HepG2 (cell line): ENCODE data around the gene C11orf65. TPM values are rescaled to one million over a fixed set of nuclear protein-coding genes. Genes with fewer than 3 reads are reported as not detected.

Experiments
- HOXA9 ChIP-seq: sonication (generic); formaldehyde crosslinking; IDR thresholded peaks from 2 replicates; pipeline ENCODE4 v1.8.1; 2022; ENCODE audit warnings: missing genetic modification reagents, mild to moderate bottlenecking, moderate library complexity, borderline replicate concordance
- KAT8 ChIP-seq: IDR thresholded peaks from 2 replicates; pipeline ENCODE4 v1.6.1; 2016; ENCODE audit warnings: missing genetic modification reagents, missing compliant biosample characterization
- KDM3A ChIP-seq: IDR thresholded peaks from 2 replicates; pipeline ENCODE4 v1.6.1; 2018; ENCODE audit warnings: low read depth, missing compliant biosample characterization
- MED13 ChIP-seq: sonication (generic); formaldehyde crosslinking; IDR thresholded peaks from 2 replicates; pipeline ENCODE4 v1.5.0; 2020; ENCODE audit warnings: missing genetic modification reagents
- NFYB ChIP-seq: sonication (generic); formaldehyde crosslinking; IDR thresholded peaks from 2 replicates; pipeline ENCODE4 v1.4.0; 2020; ENCODE audit warnings: missing genetic modification reagents
- POLR2A ChIP-seq, 2 experiments: IDR thresholded peaks; 2 replicates each; pipeline ENCODE4 v1.6.1; 2011; ENCODE audit warnings: low read depth in 2 of 2, low read length in 2 of 2, mild to moderate bottlenecking in 1 of 2, moderate library complexity in 1 of 2; ENCODE audit not compliant: insufficient read depth in 1 of 2
- POLR2G ChIP-seq: fragments of 200-400 bp; formaldehyde crosslinking; IDR thresholded peaks from 2 replicates; pipeline ENCODE4 v1.6.1; 2018; ENCODE audit warnings: mild to moderate bottlenecking, low read depth, low read length, moderate library complexity
- SNAPC2 ChIP-seq: sonication (generic); formaldehyde crosslinking; IDR thresholded peaks from 2 replicates; pipeline ENCODE4 v1.8.1; 2022; ENCODE audit warnings: mild to moderate bottlenecking, missing genetic modification reagents
- THYN1 ChIP-seq: sonication (generic); formaldehyde crosslinking; IDR thresholded peaks from 2 replicates; pipeline ENCODE4 v1.8.1; 2023; ENCODE audit warnings: low read depth, mild to moderate bottlenecking, moderate library complexity, missing genetic modification reagents, borderline replicate concordance
- ZBTB7A ChIP-seq: sonication (generic); formaldehyde crosslinking; IDR thresholded peaks from 2 replicates; pipeline ENCODE4 v1.8.0; 2022; ENCODE audit warnings: mild to moderate bottlenecking, missing genetic modification reagents
- ZNF20 ChIP-seq: sonication (generic); formaldehyde crosslinking; IDR thresholded peaks from 2 replicates; pipeline ENCODE4 v1.4.0; 2020; ENCODE audit warnings: mild to moderate bottlenecking, moderate library complexity, missing genetic modification reagents
- ZNF24 ChIP-seq: fragments of 450-650 bp; IDR thresholded peaks from 2 replicates; pipeline ENCODE4 v1.6.1; 2017; ENCODE audit warnings: antibody characterized with exemption, mild to moderate bottlenecking
- ZNF274 ChIP-seq: sonication (generic); formaldehyde crosslinking; IDR thresholded peaks from 2 replicates; pipeline ENCODE4 v1.5.1; 2020; ENCODE audit warnings: mild to moderate bottlenecking, missing genetic modification reagents
- ZNF317 ChIP-seq: sonication (generic); formaldehyde crosslinking; IDR thresholded peaks from 2 replicates; pipeline ENCODE4 v1.5.0; 2020; ENCODE audit warnings: mild to moderate bottlenecking, missing genetic modification reagents
- ZNF766 ChIP-seq: sonication (generic); formaldehyde crosslinking; IDR thresholded peaks from 2 replicates; pipeline ENCODE4 v1.5.0; 2020; ENCODE audit warnings: missing genetic modification reagents, borderline replicate concordance
- ZSCAN29 ChIP-seq: sonication (generic); formaldehyde crosslinking; conservative IDR thresholded peaks from 2 replicates; pipeline ENCODE4 v1.4.0; 2020; ENCODE audit warnings: mild to moderate bottlenecking, missing genetic modification reagents
- polyA plus RNA-seq, 8 experiments: library from polyadenylated mRNA; depleted of rRNA in 3 of 8; stranded (reverse) in 7 of 8; unstranded in 1 of 8; fragments of >200 nt; fragmentation: Illumina TruSeq in 4 of 8; extraction: Trizol in 4 of 8; gene quantifications; 2 replicates each; pipeline versions ENCODE4 v1.2.1 to v1.2.3, GENCODE V29; 2011 to 2016; ENCODE audit warnings: low read depth in 4 of 8, missing spikeins in 1 of 8, mixed read lengths in 1 of 8; ENCODE audit not compliant: insufficient read depth in 1 of 8
- total RNA-seq, 5 experiments: library from RNA; depleted of rRNA; stranded (reverse); fragments of >200 nt; fragmentation: Illumina TruSeq; extraction: Trizol; gene quantifications; 2 replicates each; pipeline ENCODE4 v1.2.3, GENCODE V29; 2016; ENCODE audit warnings: low read depth in 1 of 5
- TF ChIP-seq, protein P1 (sequence below): sonication (generic); formaldehyde crosslinking; IDR thresholded peaks from 2 replicates; pipeline ENCODE4 v1.4.0; 2020; ENCODE audit warnings: missing genetic modification reagents, borderline replicate concordance
- TF ChIP-seq, protein P2 (sequence below): sonication (generic); formaldehyde crosslinking; IDR thresholded peaks from 2 replicates; pipeline ENCODE4 v1.8.1; 2023; ENCODE audit warnings: missing genetic modification reagents, inconsistent platforms, borderline replicate concordance
- TF ChIP-seq, protein P3 (sequence below): sonication (generic); formaldehyde crosslinking; IDR thresholded peaks from 2 replicates; pipeline ENCODE4 v1.4.0; 2020; ENCODE audit warnings: missing genetic modification reagents

Gene C11orf65
- total and polyA plus RNA-seq, 2 of the 13 experiments (the other 11 are each of a cell fraction or from before 2014, with no cell fraction given), result 0.38 to 0.42 TPM

DNA sequence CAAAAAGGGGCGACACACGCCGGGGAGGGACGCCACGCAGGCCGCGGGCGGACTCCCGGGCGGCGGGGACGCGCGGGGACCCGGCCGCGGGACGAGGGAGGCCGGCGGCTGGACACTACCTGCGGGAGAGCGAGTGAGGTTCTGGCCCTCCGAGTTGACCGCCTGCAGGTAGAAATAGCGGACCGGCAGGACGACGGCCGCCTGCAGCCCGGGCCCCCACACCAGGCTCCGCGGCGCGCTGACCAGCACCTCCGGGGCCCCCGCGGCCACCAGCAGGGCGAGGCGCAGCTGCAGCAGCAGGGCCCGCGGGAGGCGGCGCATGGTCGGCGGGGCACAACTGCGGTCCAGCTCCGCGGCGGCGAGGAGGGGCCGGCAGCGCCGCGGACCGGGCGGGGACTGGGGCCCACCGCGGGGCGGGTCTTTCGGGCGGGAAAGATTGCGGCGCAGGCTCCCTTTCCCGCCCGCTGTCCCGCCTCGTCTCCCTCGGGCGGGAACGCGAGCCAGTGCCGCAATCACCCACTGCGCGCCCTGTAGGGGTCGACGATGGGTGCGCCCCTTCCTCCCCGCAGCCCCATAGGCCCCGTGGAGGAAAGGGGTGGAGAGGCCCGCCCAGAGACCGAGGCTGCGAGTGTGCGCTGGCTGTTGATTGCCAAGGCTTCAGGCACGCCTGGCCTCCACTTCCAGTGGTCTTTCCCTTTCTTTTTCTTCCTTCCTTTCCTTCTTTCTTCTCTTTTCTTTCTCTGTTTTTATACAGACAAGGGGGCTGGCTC, 30.9 kb upstream of the C11orf65 start, which contains the start of gene POGLUT3 (continued):
- TF ChIP-seq NFYB (CRISPR knock-in tag) (peak; percentile 25; the same call in 1 of the 2 replicates), POLR2A (IDR thresholded peaks at IDR 0.05; ENCODE audit: insufficient read depth in 1 of 2, low read depth in 2 of 2, low read length in 2 of 2) (peak in 1 of 2 experiments; percentile 53; a peak in 1 of 4 replicates), KAT8 (CRISPR knock-in tag) (0 out of 2 replicates have a peak, but pooled peaks have one; percentile 30), POLR2G (peak; percentile 23; the same call in 1 of the 2 replicates), ZSCAN29 (no peak), SNAPC2 (CRISPR knock-in tag) (no peak), ZNF766 (CRISPR knock-in tag) (peak; percentile 88; the same call in 1 of the 2 replicates), MED13 (CRISPR knock-in tag) (peak; percentile 66; the same call in 1 of the 2 replicates), ZNF317 (no peak), HOXA9 (CRISPR knock-in tag) (0 out of 2 replicates have a peak, but pooled peaks have one; percentile 33), ZBTB7A (peak; percentile 72; the same call in 1 of the 2 replicates), ZNF274 (CRISPR knock-in tag) (peak; percentile 34), ZNF20 (no peak), THYN1 (no peak), ZNF24 (no peak; the same call in 1 of the 2 replicates), KDM3A (no peak)
- TF ChIP-seq, protein P1, sequence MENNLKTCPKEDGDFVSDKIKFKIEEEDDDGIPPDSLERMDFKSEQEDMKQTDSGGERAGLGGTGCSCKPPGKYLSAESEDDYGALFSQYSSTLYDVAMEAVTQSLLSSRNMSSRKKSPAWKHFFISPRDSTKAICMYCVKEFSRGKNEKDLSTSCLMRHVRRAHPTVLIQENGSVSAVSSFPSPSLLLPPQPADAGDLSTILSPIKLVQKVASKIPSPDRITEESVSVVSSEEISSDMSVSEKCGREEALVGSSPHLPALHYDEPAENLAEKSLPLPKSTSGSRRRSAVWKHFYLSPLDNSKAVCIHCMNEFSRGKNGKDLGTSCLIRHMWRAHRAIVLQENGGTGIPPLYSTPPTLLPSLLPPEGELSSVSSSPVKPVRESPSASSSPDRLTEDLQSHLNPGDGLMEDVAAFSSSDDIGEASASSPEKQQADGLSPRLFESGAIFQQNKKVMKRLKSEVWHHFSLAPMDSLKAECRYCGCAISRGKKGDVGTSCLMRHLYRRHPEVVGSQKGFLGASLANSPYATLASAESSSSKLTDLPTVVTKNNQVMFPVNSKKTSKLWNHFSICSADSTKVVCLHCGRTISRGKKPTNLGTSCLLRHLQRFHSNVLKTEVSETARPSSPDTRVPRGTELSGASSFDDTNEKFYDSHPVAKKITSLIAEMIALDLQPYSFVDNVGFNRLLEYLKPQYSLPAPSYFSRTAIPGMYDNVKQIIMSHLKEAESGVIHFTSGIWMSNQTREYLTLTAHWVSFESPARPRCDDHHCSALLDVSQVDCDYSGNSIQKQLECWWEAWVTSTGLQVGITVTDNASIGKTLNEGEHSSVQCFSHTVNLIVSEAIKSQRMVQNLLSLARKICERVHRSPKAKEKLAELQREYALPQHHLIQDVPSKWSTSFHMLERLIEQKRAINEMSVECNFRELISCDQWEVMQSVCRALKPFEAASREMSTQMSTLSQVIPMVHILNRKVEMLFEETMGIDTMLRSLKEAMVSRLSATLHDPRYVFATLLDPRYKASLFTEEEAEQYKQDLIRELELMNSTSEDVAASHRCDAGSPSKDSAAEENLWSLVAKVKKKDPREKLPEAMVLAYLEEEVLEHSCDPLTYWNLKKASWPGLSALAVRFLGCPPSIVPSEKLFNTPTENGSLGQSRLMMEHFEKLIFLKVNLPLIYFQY (CRISPR knock-in tag), result peak; percentile 35; the same call in 1 of the 2 replicates
- TF ChIP-seq, protein P2, sequence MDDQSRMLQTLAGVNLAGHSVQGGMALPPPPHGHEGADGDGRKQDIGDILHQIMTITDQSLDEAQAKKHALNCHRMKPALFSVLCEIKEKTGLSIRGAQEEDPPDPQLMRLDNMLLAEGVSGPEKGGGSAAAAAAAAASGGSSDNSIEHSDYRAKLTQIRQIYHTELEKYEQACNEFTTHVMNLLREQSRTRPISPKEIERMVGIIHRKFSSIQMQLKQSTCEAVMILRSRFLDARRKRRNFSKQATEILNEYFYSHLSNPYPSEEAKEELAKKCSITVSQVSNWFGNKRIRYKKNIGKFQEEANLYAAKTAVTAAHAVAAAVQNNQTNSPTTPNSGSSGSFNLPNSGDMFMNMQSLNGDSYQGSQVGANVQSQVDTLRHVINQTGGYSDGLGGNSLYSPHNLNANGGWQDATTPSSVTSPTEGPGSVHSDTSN (CRISPR knock-in tag), result no peak
- TF ChIP-seq, protein P3, sequence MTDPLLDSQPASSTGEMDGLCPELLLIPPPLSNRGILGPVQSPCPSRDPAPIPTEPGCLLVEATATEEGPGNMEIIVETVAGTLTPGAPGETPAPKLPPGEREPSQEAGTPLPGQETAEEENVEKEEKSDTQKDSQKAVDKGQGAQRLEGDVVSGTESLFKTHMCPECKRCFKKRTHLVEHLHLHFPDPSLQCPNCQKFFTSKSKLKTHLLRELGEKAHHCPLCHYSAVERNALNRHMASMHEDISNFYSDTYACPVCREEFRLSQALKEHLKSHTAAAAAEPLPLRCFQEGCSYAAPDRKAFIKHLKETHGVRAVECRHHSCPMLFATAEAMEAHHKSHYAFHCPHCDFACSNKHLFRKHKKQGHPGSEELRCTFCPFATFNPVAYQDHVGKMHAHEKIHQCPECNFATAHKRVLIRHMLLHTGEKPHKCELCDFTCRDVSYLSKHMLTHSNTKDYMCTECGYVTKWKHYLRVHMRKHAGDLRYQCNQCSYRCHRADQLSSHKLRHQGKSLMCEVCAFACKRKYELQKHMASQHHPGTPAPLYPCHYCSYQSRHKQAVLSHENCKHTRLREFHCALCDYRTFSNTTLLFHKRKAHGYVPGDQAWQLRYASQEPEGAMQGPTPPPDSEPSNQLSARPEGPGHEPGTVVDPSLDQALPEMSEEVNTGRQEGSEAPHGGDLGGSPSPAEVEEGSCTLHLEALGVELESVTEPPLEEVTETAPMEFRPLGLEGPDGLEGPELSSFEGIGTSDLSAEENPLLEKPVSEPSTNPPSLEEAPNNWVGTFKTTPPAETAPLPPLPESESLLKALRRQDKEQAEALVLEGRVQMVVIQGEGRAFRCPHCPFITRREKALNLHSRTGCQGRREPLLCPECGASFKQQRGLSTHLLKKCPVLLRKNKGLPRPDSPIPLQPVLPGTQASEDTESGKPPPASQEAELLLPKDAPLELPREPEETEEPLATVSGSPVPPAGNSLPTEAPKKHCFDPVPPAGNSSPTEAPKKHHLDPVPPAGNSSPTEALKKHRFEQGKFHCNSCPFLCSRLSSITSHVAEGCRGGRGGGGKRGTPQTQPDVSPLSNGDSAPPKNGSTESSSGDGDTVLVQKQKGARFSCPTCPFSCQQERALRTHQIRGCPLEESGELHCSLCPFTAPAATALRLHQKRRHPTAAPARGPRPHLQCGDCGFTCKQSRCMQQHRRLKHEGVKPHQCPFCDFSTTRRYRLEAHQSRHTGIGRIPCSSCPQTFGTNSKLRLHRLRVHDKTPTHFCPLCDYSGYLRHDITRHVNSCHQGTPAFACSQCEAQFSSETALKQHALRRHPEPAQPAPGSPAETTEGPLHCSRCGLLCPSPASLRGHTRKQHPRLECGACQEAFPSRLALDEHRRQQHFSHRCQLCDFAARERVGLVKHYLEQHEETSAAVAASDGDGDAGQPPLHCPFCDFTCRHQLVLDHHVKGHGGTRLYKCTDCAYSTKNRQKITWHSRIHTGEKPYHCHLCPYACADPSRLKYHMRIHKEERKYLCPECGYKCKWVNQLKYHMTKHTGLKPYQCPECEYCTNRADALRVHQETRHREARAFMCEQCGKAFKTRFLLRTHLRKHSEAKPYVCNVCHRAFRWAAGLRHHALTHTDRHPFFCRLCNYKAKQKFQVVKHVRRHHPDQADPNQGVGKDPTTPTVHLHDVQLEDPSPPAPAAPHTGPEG (CRISPR knock-in tag), result peak; percentile 92; the same call in 1 of the 2 replicates
